Stimulated activated CD8-positive, alpha-beta memory T cell treated with anti-CD3 and anti-CD28 coated beads, Interleukin-12 subunit alpha, Interleukin-12 subunit beta, amount 100 ng/mL, for 24 hours (primary cell): ENCODE results near the gene ERFE.

Experiments
- DNase-seq: peaks from one replicate; pipeline ENCODE4 v3.0.0-alpha.2; 2020; ENCODE audit errors: extremely low read depth

The ERFE gene

GRCh38 chr2:238126338-238126737 is 32.4 kb upstream of the ERFE start:
- no peak for DNase-seq

- no peak for DNase-seq
Observed at GRCh38 chr2:238126775-238127164, 32.0 kb upstream of the ERFE start.

GRCh38 chr2:238127165-238128060 is 31.4 kb upstream of the ERFE start:
- no peak for DNase-seq

GRCh38 chr2:238128061-238128440 is 30.7 kb upstream of the ERFE start:
- no peak for DNase-seq

GRCh38 chr2:238128534-238129001 is 30.2 kb upstream of the ERFE start:
- no peak for DNase-seq

GRCh38 chr2:238129166-238130010 is 29.4 kb upstream of the ERFE start:
- no peak for DNase-seq

GRCh38 chr2:238130111-238130695 is 28.6 kb upstream of the ERFE start:
- no peak for DNase-seq

GRCh38 chr2:238130696-238131628 is 27.8 kb upstream of the ERFE start:
- DNase-seq, result no peak

GRCh38 chr2:238131761-238132462 is 26.9 kb upstream of the ERFE start:
- no peak for DNase-seq

GRCh38 chr2:238132463-238133450 is 26.0 kb upstream of the ERFE start:
- DNase-seq, result no peak

- no peak for DNase-seq
Observed at GRCh38 chr2:238133499-238134392, 25.0 kb upstream of the ERFE start.

- DNase-seq, result no peak
Observed at GRCh38 chr2:238134393-238134785, 24.4 kb upstream of the ERFE start.

GRCh38 chr2:238135601-238136150 is 23.1 kb upstream of the ERFE start:
- DNase-seq, result no peak

- no peak for DNase-seq
Observed at GRCh38 chr2:238136820-238137537, 21.8 kb upstream of the ERFE start.

GRCh38 chr2:238137885-238138284 is 20.9 kb upstream of the ERFE start:
- DNase-seq, result no peak

GRCh38 chr2:238138331-238139195 is 20.2 kb upstream of the ERFE start, which contains the start of gene KLHL30:
Gene KLHL30 (plus strand): TSS chr2:238138668. CDS start chr2:238140755, 2,087 bp downstream.
- DNase-seq, result no peak
